B cell (primary cell): ENCODE results near the gene VPS33A. TPM values are rescaled to one million over a fixed set of nuclear protein-coding genes. Genes with fewer than 3 reads are reported as not detected.

Experiments used
- ATAC-seq: fragments of 200-7000 bp; cut with Tn5 transposase; one replicate; pipeline ENCODE4 v1.10.0; 2021; ENCODE audit warnings: low read depth, mild to moderate bottlenecking, moderate number of reproducible peaks, moderate library complexity
- CTCF ChIA-PET: fragments of 350-600 bp; sonication (Branson Sonifier 250); formaldehyde crosslinking; loops from one replicate; lab custom pipeline; 2021; ENCODE audit warnings: antibody characterized with exemption, inconsistent platforms; lab: Charles Lee
- POLR2A ChIA-PET: fragments of 350-600 bp; sonication (Branson Sonifier 250); formaldehyde crosslinking; loops from one replicate; lab custom pipeline; 2021; ENCODE audit warnings: antibody characterized with exemption; lab: Charles Lee
- DNase-seq: peaks from one replicate; pipeline ENCODE4 v3.0.0; 2013
- H2AFZ ChIP-seq: 2 replicates; pipeline ENCODE4 v1.6.1; 2012; ENCODE audit warnings: mild to moderate bottlenecking, low read depth, low read length; ENCODE audit not compliant: insufficient read depth, poor library complexity, severe bottlenecking
- H3K27ac ChIP-seq, 2 donors: 1 replicate in 1 of 2; 2 replicates in 1 of 2; pipeline ENCODE4 v1.5.1; 2012 to 2013; ENCODE audit warnings: low read length in 2 of 2, mild to moderate bottlenecking in 2 of 2, moderate library complexity in 1 of 2
- H3K27me3 ChIP-seq, 4 experiments: fragments of 200-600 bp in 1 of 4; sonication (generic) in 1 of 4; replicated peaks in 1 of 4; 1 replicate in 2 of 4; 2 replicates in 2 of 4; pipeline versions ENCODE4 v1.6.1 to v1.7.0; 2013 to 2016; ENCODE audit warnings: low read length in 3 of 4, mild to moderate bottlenecking in 2 of 4, mixed read lengths in 1 of 4, moderate library complexity in 1 of 4; ENCODE audit not compliant: insufficient read depth in 4 of 4, control insufficient read depth in 3 of 4; ENCODE audit errors: control extremely low read depth in 1 of 4
- H3K36me3 ChIP-seq, 2 experiments: replicated peaks in 1 of 2; 1 replicate in 1 of 2; 2 replicates in 1 of 2; pipeline versions ENCODE4 v1.6.1 to v1.7.1; 2013; ENCODE audit warnings: low read length in 1 of 2; ENCODE audit not compliant: insufficient read depth in 2 of 2, control insufficient read depth in 1 of 2; ENCODE audit errors: control extremely low read depth in 1 of 2, extremely low read depth in 1 of 2
- H3K4me1 ChIP-seq, 2 donors: fragments of 200-600 bp in 1 of 2; sonication (generic) in 1 of 2; 1 replicate in 1 of 2; 2 replicates in 1 of 2; pipeline versions ENCODE4 v1.5.1 to v1.6.1; 2013 to 2017; ENCODE audit warnings: low read length in 2 of 2; ENCODE audit not compliant: control insufficient read depth in 2 of 2, insufficient read depth in 2 of 2
- H3K4me2 ChIP-seq: replicated peaks from 2 replicates; pipeline ENCODE3; 2012; ENCODE audit warnings: mild to moderate bottlenecking, low read depth, low read length; ENCODE audit not compliant: poor library complexity, severe bottlenecking
- H3K4me3 ChIP-seq, 5 experiments: fragments of 200-600 bp in 1 of 5; sonication (generic) in 1 of 5; 1 replicate in 3 of 5; 2 replicates in 2 of 5; pipeline versions ENCODE4 v1.5.1 to v1.7.0; 2011 to 2016; ENCODE audit warnings: low read length in 4 of 5, mild to moderate bottlenecking in 4 of 5, low read depth in 2 of 5, control low read depth in 1 of 5, moderate library complexity in 1 of 5; ENCODE audit not compliant: insufficient read depth in 1 of 5; ENCODE audit errors: control extremely low read depth in 1 of 5, extremely low read depth in 1 of 5
- H3K79me2 ChIP-seq: fragments of 200-600 bp; sonication (generic); one replicate; pipeline ENCODE4 v1.6.0; 2016; ENCODE audit warnings: low read length; ENCODE audit not compliant: control insufficient read depth, insufficient read depth
- H3K9ac ChIP-seq: fragments of 200-600 bp; sonication (generic); 2 replicates; pipeline ENCODE4 v1.6.1; 2017; ENCODE audit warnings: mild to moderate bottlenecking, low read length, moderate library complexity
- H3K9me3 ChIP-seq, 3 donors: one replicate each; pipeline versions ENCODE4 v1.6.1 to v1.7.1; 2013; ENCODE audit warnings: low read length in 2 of 3; ENCODE audit not compliant: control insufficient read depth in 2 of 3, insufficient read depth in 1 of 3; ENCODE audit errors: control extremely low read depth in 1 of 3
- H4K20me1 ChIP-seq: 2 replicates; pipeline ENCODE4 v1.6.0; 2012; ENCODE audit warnings: mild to moderate bottlenecking, low read length; ENCODE audit not compliant: insufficient read depth, control insufficient read depth, poor library complexity, severe bottlenecking
- H3K27ac Mint-ChIP-seq: one replicate; pipeline ENCODE4 v1.8.0; 2021; ENCODE audit warnings: mixed read lengths
- H3K27me3 Mint-ChIP-seq: one replicate; pipeline ENCODE4 v1.8.0; 2021; ENCODE audit warnings: mixed read lengths
- H3K4me1 Mint-ChIP-seq: one replicate; pipeline ENCODE4 v1.8.0; 2021; ENCODE audit warnings: mixed read lengths
- H3K4me3 Mint-ChIP-seq: one replicate; pipeline ENCODE4 v1.8.0; 2021; ENCODE audit warnings: mixed read lengths
- H3K9me3 Mint-ChIP-seq: one replicate; pipeline ENCODE4 v1.8.0; 2022; ENCODE audit warnings: mixed read lengths; ENCODE audit not compliant: insufficient read depth
- EZH2 ChIP-seq: IDR thresholded peaks from 2 replicates; pipeline ENCODE4 v1.6.1; 2012; ENCODE audit warnings: borderline replicate concordance, low read depth, mild to moderate bottlenecking, moderate library complexity, low read length; ENCODE audit not compliant: insufficient read depth, poor library complexity, severe bottlenecking
- WGBS: methylation state at CpG from one replicate; pipeline ENCODE4 v1.1.5; 2013; ENCODE audit warnings: missing lambda C conversion rate; ENCODE audit not compliant: insufficient coverage; 5-methylcytosine and 5-hydroxymethylcytosine counted together
- intact Hi-C: fragments of 100-400 bp; cut with micrococcal nuclease; formaldehyde crosslinking; loops from one replicate; pipeline ENCODE4 v1.10.0; 2022
- polyA plus RNA-seq: library from polyadenylated mRNA; depleted of rRNA; stranded (reverse); fragments of >200 nt; gene quantifications from 2 replicates; pipeline ENCODE4 v1.2.3, GENCODE V29; 2012
- small RNA-seq: library from RNA; depleted of rRNA; stranded (forward); fragments of <200 nt; gene quantifications from one replicate; pipeline ENCODE3, GENCODE V24; 2012; ENCODE audit warnings: low replicate concordance, low read depth; ENCODE audit not compliant: insufficient read length
- total RNA-seq, 2 donors: library from RNA; stranded (reverse); fragments of 120-200 nt in 1 of 2; gene quantifications; 1 replicate in 1 of 2; 2 replicates in 1 of 2; pipeline versions ENCODE4 v1.2.3 to v1.2.4, GENCODE V29; 2013 to 2022
- TF ChIP-seq, protein P1 (sequence below): fragments of 200-600 bp; IDR thresholded peaks from one replicate; pipeline ENCODE4 v1.8.0; 2022; ENCODE audit warnings: antibody characterized with exemption, mild to moderate bottlenecking

VPS33A gene
- total and polyA plus RNA-seq, 2 donors (not counting 1 experiment from before 2014, with no cell fraction given), result 11.1 to 34.9 TPM

GRCh38 chr12:122182887-122183587 lies 83.3 kb downstream of the VPS33A start, which contains the start of gene LRRC43:
TSS of gene LRRC43 (plus strand) at chr12:122183123. CDS start at chr12:122183145, 22 bp downstream.
- Histone ChIP-seq H3K4me2 (peak within 1 kb of the TSS; percentile 95), H3K27ac (no peak within 1 kb of the TSS), H3K9ac (peak within 1 kb of the TSS; percentile 68), H4K20me1 (no peaks in the 10 kb centered on the region), H3K4me1 (peaks cover 15 to 22% of the 10 kb centered on the region in 2 donors), H3K27me3 (peaks cover 0 to 3% (median 0%) of the 10 kb centered on the region in 4 experiments), H3K4me3 (peak within 1 kb of the TSS in 4 of 5 experiments; percentile 40 to 62 (median 57)), H3K36me3 (no peaks in the 10 kb centered on the region), H3K79me2 (no peaks in the 10 kb centered on the region), H3K9me3 (peaks cover 0 to 6% (median 0%) of the 10 kb centered on the region in 3 donors), H2AFZ (peak within 1 kb of the TSS; percentile 75)
- ChIA-PET POLR2A (interaction anchor here (1.3 kb wide), 1 partner anchor 43 kb away, joined by 3 read pairs; the partner anchor contains the start of gene DIABLO), CTCF (interaction anchor here (0.9 kb wide), 1 partner anchor 8 kb away, joined by 3 read pairs; no protein-coding TSS in a partner anchor)
- H3K27ac Mint-ChIP-seq, result peak within 1 kb of the TSS; percentile 71
- H3K9me3 Mint-ChIP-seq, result no peaks in the 10 kb centered on the region
- ATAC-seq (peak; percentile 60), DNase-seq (peak; percentile 66)
- TF ChIP-seq EZH2, result no peak
- TF ChIP-seq, protein P1, sequence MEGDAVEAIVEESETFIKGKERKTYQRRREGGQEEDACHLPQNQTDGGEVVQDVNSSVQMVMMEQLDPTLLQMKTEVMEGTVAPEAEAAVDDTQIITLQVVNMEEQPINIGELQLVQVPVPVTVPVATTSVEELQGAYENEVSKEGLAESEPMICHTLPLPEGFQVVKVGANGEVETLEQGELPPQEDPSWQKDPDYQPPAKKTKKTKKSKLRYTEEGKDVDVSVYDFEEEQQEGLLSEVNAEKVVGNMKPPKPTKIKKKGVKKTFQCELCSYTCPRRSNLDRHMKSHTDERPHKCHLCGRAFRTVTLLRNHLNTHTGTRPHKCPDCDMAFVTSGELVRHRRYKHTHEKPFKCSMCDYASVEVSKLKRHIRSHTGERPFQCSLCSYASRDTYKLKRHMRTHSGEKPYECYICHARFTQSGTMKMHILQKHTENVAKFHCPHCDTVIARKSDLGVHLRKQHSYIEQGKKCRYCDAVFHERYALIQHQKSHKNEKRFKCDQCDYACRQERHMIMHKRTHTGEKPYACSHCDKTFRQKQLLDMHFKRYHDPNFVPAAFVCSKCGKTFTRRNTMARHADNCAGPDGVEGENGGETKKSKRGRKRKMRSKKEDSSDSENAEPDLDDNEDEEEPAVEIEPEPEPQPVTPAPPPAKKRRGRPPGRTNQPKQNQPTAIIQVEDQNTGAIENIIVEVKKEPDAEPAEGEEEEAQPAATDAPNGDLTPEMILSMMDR, result no peak
- WGBS, result 2% methylated on average over 61 of the region's 63 CpGs
- peaks cover 18% of the 10 kb centered on the region for H3K4me1 Mint-ChIP-seq
- intact Hi-C loops, result no loop called here
- peak within 1 kb of the TSS; percentile 89 for H3K4me3 Mint-ChIP-seq
- H3K27me3 Mint-ChIP-seq, result peaks cover 13% of the 10 kb centered on the region

Small RNA genes lying within 50 kb of the gene (small RNA-seq; reads per million reads assigned to genes)
- 0.57 reads per million for gene DIABLO

Other genes starting within 250 kb of the VPS33A start
- 75.6 and 75.9 TPM in 2 replicates for gene BCL7A, start 244.6 kb downstream of the VPS33A start, total RNA-seq
- 71.0 and 80.7 TPM in 2 replicates for gene BCL7A, start 244.6 kb downstream of the VPS33A start, polyA plus RNA-seq
- 91.2 and 94.5 TPM in 2 replicates for gene MLXIP, start 187.7 kb downstream of the VPS33A start, total RNA-seq
- 28.1 and 30.6 TPM in 2 replicates for gene MLXIP, start 187.7 kb downstream of the VPS33A start, polyA plus RNA-seq
- gene IL31, start 92.3 kb downstream of the VPS33A start, total RNA-seq, result not detected in 2 replicates
- gene IL31, start 92.3 kb downstream of the VPS33A start, polyA plus RNA-seq, result not detected in 2 replicates
- not detected in 2 replicates for gene LRRC43, start 83.4 kb downstream of the VPS33A start, total RNA-seq
- not detected in 2 replicates for gene LRRC43, start 83.4 kb downstream of the VPS33A start, polyA plus RNA-seq
- 0.12 TPM in 1 of 2 replicates, not detected in the other for gene B3GNT4, start 62.8 kb downstream of the VPS33A start, total RNA-seq
- gene B3GNT4, start 62.8 kb downstream of the VPS33A start, polyA plus RNA-seq, result not detected in 2 replicates
- 42.8 and 44.6 TPM in 2 replicates for gene DIABLO, start 40.4 kb downstream of the VPS33A start, total RNA-seq
- gene DIABLO, start 40.4 kb downstream of the VPS33A start, polyA plus RNA-seq, result 36.8 and 71.6 TPM in 2 replicates
- gene CLIP1, start 156.2 kb upstream of the VPS33A start, total RNA-seq, result 62.4 and 64.9 TPM in 2 replicates
- gene CLIP1, start 156.2 kb upstream of the VPS33A start, polyA plus RNA-seq, result 17.0 and 21.1 TPM in 2 replicates
- gene ZCCHC8, start 234.4 kb upstream of the VPS33A start, total RNA-seq, result 56.2 and 57.0 TPM in 2 replicates
- gene ZCCHC8, start 234.4 kb upstream of the VPS33A start, polyA plus RNA-seq, result 30.0 and 30.7 TPM in 2 replicates